HFFc6 (cell line): Measurements from ENCODE around the gene B4GALT6. TPM values are rescaled to one million over a fixed set of nuclear protein-coding genes. Genes with fewer than 3 reads are reported as not detected.

Experiments used
- DNase-seq: peaks from one replicate; pipeline ENCODE4 v3.0.0-alpha.2; 2018
- H3K27ac Mint-ChIP-seq: 2 replicates; pipeline ENCODE4 v1.8.0; 2020; ENCODE audit warnings: mild to moderate bottlenecking, mixed read lengths
- H3K27me3 Mint-ChIP-seq: 2 replicates; pipeline ENCODE4 v1.8.0; 2021; ENCODE audit warnings: mild to moderate bottlenecking, moderate library complexity, mixed read lengths; ENCODE audit not compliant: insufficient read depth
- H3K36me3 Mint-ChIP-seq: 2 replicates; pipeline ENCODE4 v1.8.0; 2021; ENCODE audit warnings: low read depth, mixed read lengths
- H3K4me1 Mint-ChIP-seq: 2 replicates; pipeline ENCODE4 v1.8.0; 2020; ENCODE audit warnings: low read depth, mixed read lengths
- H3K4me3 Mint-ChIP-seq: 2 replicates; pipeline ENCODE4 v1.8.0; 2020; ENCODE audit warnings: mild to moderate bottlenecking, moderate library complexity, mixed read lengths
- H3K9me3 Mint-ChIP-seq: 2 replicates; pipeline ENCODE4 v1.8.0; 2020; ENCODE audit warnings: mild to moderate bottlenecking, mixed read lengths
- CTCF ChIP-seq: fragments of 200-600 bp; sonication (generic); IDR thresholded peaks from 2 replicates; pipeline ENCODE4 v1.5.0; 2021; ENCODE audit warnings: antibody characterized with exemption, mild to moderate bottlenecking
- total RNA-seq, 6 experiments: library from RNA; stranded (reverse); fragmentation: NEBNext Ultra II Directional; extraction: Animal tissue kit (Norgen Biotek cat#: 25700); gene quantifications; 2 replicates in 1 of 6; 3 replicates in 5 of 6; pipeline ENCODE4 v1.2.3, GENCODE V29; 2021

B4GALT6 gene
- total RNA-seq, 6 experiments from 2014 or later = not detected

- no peak for DNase-seq
- Mint-ChIP-seq H3K27me3 (peaks cover 3% of the 10 kb centered on the region), H3K4me1 (no peaks in the 10 kb centered on the region), H3K4me3 (no peak overlapping the region), H3K27ac (no peak overlapping the region), H3K36me3 (no peaks in the 10 kb centered on the region), H3K9me3 (peaks cover 15% of the 10 kb centered on the region; the same call in 1 of the 2 replicates)
- no peak for TF ChIP-seq CTCF
Measured at GRCh38 chr18:31716362-31716761, 32.0 kb upstream of the B4GALT6 start.

DNA sequence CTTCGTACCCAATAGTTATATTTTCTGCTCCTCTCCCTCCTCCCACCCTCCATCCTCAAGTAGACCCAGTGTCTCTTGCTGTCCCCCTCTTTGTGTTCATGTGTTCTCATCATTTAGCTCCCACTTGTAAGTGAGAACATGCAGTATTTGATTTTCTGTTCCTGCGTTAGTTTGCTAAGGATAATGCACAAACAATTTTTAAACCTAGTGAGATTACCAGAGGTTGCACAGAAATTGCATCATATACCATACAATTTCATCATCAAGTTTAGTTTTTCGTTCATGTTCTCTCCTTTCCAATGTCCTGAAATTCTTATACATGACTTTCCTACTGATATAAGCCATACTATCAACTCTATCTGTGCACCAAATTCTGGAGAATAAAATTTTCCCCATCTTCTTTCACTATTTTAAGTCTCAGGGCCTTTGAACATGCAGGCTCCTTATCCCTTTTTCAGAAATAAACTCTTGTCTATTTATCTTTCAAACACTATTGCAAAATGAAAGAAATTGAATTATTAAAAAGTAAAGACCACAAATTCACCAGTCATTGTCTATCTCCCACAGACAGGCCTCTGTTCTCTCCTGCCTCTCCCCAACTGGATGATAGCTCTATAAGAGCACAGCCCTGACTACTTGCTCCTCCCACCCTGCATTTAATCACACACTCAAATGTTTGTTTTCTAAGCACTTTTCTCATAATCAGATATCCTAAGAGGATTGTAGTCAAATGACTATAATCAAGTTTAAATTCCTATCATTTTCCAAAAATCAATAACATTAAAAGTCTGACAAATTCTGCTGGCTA lies 27.2 kb upstream of the B4GALT6 start:
- no peaks in the 10 kb centered on the region for H3K36me3 Mint-ChIP-seq
- H3K27ac Mint-ChIP-seq = no peak overlapping the region
- H3K4me3 Mint-ChIP-seq = no peak overlapping the region
- H3K4me1 Mint-ChIP-seq = no peaks in the 10 kb centered on the region
- no peak for TF ChIP-seq CTCF
- H3K9me3 Mint-ChIP-seq = peaks cover 2% of the 10 kb centered on the region; the same call in 1 of the 2 replicates
- DNase-seq = no peak
- no peaks in the 10 kb centered on the region for H3K27me3 Mint-ChIP-seq

GRCh38 chr18:31710826-31711225 lies 26.4 kb upstream of the B4GALT6 start:
- H3K27ac Mint-ChIP-seq = no peak overlapping the region
- no peaks in the 10 kb centered on the region for H3K27me3 Mint-ChIP-seq
- no peak for TF ChIP-seq CTCF
- no peak overlapping the region for H3K4me3 Mint-ChIP-seq
- DNase-seq = no peak
- H3K36me3 Mint-ChIP-seq = no peaks in the 10 kb centered on the region
- H3K4me1 Mint-ChIP-seq = no peaks in the 10 kb centered on the region
- H3K9me3 Mint-ChIP-seq = no peaks in the 10 kb centered on the region; the same call in 1 of the 2 replicates

GRCh38 chr18:31707815-31708214 lies 23.4 kb upstream of the B4GALT6 start:
- Mint-ChIP-seq H3K27ac (no peak overlapping the region), H3K4me1 (no peaks in the 10 kb centered on the region), H3K27me3 (peaks cover 1% of the 10 kb centered on the region; the same call in 1 of the 2 replicates), H3K9me3 (no peaks in the 10 kb centered on the region; the same call in 1 of the 2 replicates), H3K4me3 (no peak overlapping the region), H3K36me3 (no peaks in the 10 kb centered on the region)
- DNase-seq = no peak
- TF ChIP-seq CTCF = no peak

GRCh38 chr18:31702449-31702848 lies 18.1 kb upstream of the B4GALT6 start:
- no peak overlapping the region for H3K27ac Mint-ChIP-seq
- TF ChIP-seq CTCF = no peak
- no peaks in the 10 kb centered on the region for H3K36me3 Mint-ChIP-seq
- DNase-seq = no peak
- H3K9me3 Mint-ChIP-seq = peaks cover 6% of the 10 kb centered on the region; the same call in 1 of the 2 replicates
- H3K4me1 Mint-ChIP-seq = no peaks in the 10 kb centered on the region
- no peak overlapping the region for H3K4me3 Mint-ChIP-seq
- H3K27me3 Mint-ChIP-seq = peaks cover 1% of the 10 kb centered on the region; the same call in 1 of the 2 replicates
